Measurements from ENCODE around the gene KLHL15.

KLHL15 gene

DNA sequence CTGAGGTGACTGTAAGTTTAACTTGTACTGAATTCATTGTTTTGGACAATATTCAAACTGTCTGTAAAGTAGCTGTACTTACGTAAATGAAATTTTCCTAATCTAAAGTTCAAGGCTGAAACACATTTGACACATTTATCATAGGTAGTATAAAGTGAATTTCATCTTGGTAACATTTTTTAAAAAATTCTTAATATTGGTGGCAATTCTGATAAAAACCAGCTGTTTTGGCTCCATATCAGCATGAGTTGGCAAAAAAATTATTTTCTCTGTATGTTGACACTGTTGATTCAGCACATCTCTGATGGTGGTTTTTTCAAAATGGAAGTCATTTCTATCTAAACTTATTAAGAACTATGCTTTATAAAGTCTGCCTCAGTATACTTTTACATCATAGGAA lies 88.3 kb downstream of the KLHL15 start:
- Histone ChIP-seq H3K27me3 (ENCODE audit: control insufficient read depth in 3 of 3, insufficient read depth in 3 of 3, low read depth in 1 of 3, low read length in 3 of 3) (no peaks in the 10 kb centered on the region), H2BK5ac (ENCODE audit: low read length) (no peak overlapping the region), H3K27ac (replicated peaks; ENCODE audit: low read length) (no peak overlapping the region), H4K91ac (ENCODE audit: low read depth, low read length, poor library complexity) (no peak overlapping the region), H3K4me2 (ENCODE audit: insufficient read depth, low read length, poor library complexity, severe bottlenecking) (no peak overlapping the region), H2AFZ (ENCODE audit: low read length) (no peak overlapping the region), H3K14ac (ENCODE audit: low read length) (no peak overlapping the region), H2BK12ac (ENCODE audit: low read length) (no peak overlapping the region), H2BK120ac (ENCODE audit: low read depth, low read length) (no peak overlapping the region), H3K9me3 (replicated peaks in 1 of 2; ENCODE audit: control insufficient read depth in 2 of 2, insufficient read depth in 1 of 2, low read depth in 1 of 2, low read length in 2 of 2) (no peaks in the 10 kb centered on the region), H3K9ac (ENCODE audit: low read depth, low read length, poor library complexity) (no peak overlapping the region), H2BK15ac (ENCODE audit: low read length) (no peak overlapping the region), H4K8ac (ENCODE audit: low read depth, low read length) (no peak overlapping the region), H3K79me1 (ENCODE audit: low read depth, low read length) (no peaks in the 10 kb centered on the region), H3K36me3 (replicated peaks in 1 of 2; ENCODE audit: control insufficient read depth in 2 of 2, insufficient read depth in 2 of 2, low read length in 2 of 2) (no peaks in the 10 kb centered on the region), H3K4me3 (ENCODE audit: low read length in 2 of 2) (no peak overlapping the region), H3K23ac (ENCODE audit: low read depth, low read length, poor library complexity) (no peak overlapping the region), H3K4ac (ENCODE audit: low read length) (no peak overlapping the region), H3K18ac (ENCODE audit: low read length) (no peak overlapping the region), H3K4me1 (ENCODE audit: control insufficient read depth in 2 of 2, insufficient read depth in 1 of 2, low read depth in 1 of 2, low read length in 2 of 2) (no peaks in the 10 kb centered on the region), H2AK5ac (ENCODE audit: low read depth, low read length) (no peak overlapping the region)
- WGBS, 2 donors (ENCODE audit: extremely low coverage in 2 of 2, insufficient read length in 2 of 2, insufficient replicate concordance in 1 of 2): no CpG with 5 or more reads among the region's 1 CpG
- DNase-seq (ENCODE audit: low spot score): no peak

GRCh38 chrX:23937100-23937499 lies 89.9 kb downstream of the KLHL15 start:
- Histone ChIP-seq H3K9ac (ENCODE audit: low read depth, low read length, poor library complexity) (no peak overlapping the region), H2BK120ac (ENCODE audit: low read depth, low read length) (no peak overlapping the region), H2BK5ac (ENCODE audit: low read length) (no peak overlapping the region), H2BK15ac (ENCODE audit: low read length) (no peak overlapping the region), H3K4ac (ENCODE audit: low read length) (no peak overlapping the region), H3K18ac (ENCODE audit: low read length) (no peak overlapping the region), H3K4me2 (ENCODE audit: insufficient read depth, low read length, poor library complexity, severe bottlenecking) (no peak overlapping the region), H4K8ac (ENCODE audit: low read depth, low read length) (no peak overlapping the region), H3K4me1 (ENCODE audit: control insufficient read depth in 2 of 2, insufficient read depth in 1 of 2, low read depth in 1 of 2, low read length in 2 of 2) (no peaks in the 10 kb centered on the region), H2BK12ac (ENCODE audit: low read length) (no peak overlapping the region), H3K23ac (ENCODE audit: low read depth, low read length, poor library complexity) (no peak overlapping the region), H4K91ac (ENCODE audit: low read depth, low read length, poor library complexity) (no peak overlapping the region), H3K27ac (replicated peaks; ENCODE audit: low read length) (no peak overlapping the region), H3K14ac (ENCODE audit: low read length) (no peak overlapping the region), H3K79me1 (ENCODE audit: low read depth, low read length) (no peaks in the 10 kb centered on the region), H2AFZ (ENCODE audit: low read length) (no peak overlapping the region), H3K9me3 (replicated peaks in 1 of 2; ENCODE audit: control insufficient read depth in 2 of 2, insufficient read depth in 1 of 2, low read depth in 1 of 2, low read length in 2 of 2) (no peaks in the 10 kb centered on the region), H2AK5ac (ENCODE audit: low read depth, low read length) (no peak overlapping the region), H3K27me3 (ENCODE audit: control insufficient read depth in 3 of 3, insufficient read depth in 3 of 3, low read depth in 1 of 3, low read length in 3 of 3) (no peaks in the 10 kb centered on the region), H3K36me3 (replicated peaks in 1 of 2; ENCODE audit: control insufficient read depth in 2 of 2, insufficient read depth in 2 of 2, low read length in 2 of 2) (no peaks in the 10 kb centered on the region), H3K4me3 (ENCODE audit: low read length in 2 of 2) (no peak overlapping the region)
- no peak for DNase-seq (ENCODE audit: low spot score)
- no CpG with 5 or more reads among the region's 4 CpGs for WGBS, 2 donors (ENCODE audit: extremely low coverage in 2 of 2, insufficient read length in 2 of 2, insufficient replicate concordance in 1 of 2)

GRCh38 chrX:23936180-23936579 lies 90.8 kb downstream of the KLHL15 start:
- no peak overlapping the region for H2AFZ ChIP-seq (ENCODE audit: low read length)
- H2BK12ac ChIP-seq (ENCODE audit: low read length): no peak overlapping the region
- H4K91ac ChIP-seq (ENCODE audit: low read depth, low read length, poor library complexity): no peak overlapping the region
- H3K4me2 ChIP-seq (ENCODE audit: insufficient read depth, low read length, poor library complexity, severe bottlenecking): no peak overlapping the region
- no peak overlapping the region for H3K9ac ChIP-seq (ENCODE audit: low read depth, low read length, poor library complexity)
- H3K14ac ChIP-seq (ENCODE audit: low read length): no peak overlapping the region
- DNase-seq (ENCODE audit: low spot score): no peak
- no peaks in the 10 kb centered on the region for H3K27me3 ChIP-seq (ENCODE audit: control insufficient read depth in 3 of 3, insufficient read depth in 3 of 3, low read depth in 1 of 3, low read length in 3 of 3)
- no peak overlapping the region for H2BK15ac ChIP-seq (ENCODE audit: low read length)
- no peak overlapping the region for H3K4me3 ChIP-seq (ENCODE audit: low read length in 2 of 2)
- no peak overlapping the region for H4K8ac ChIP-seq (ENCODE audit: low read depth, low read length)
- no peak overlapping the region for H3K23ac ChIP-seq (ENCODE audit: low read depth, low read length, poor library complexity)
- H3K36me3 ChIP-seq (replicated peaks in 1 of 2; ENCODE audit: control insufficient read depth in 2 of 2, insufficient read depth in 2 of 2, low read length in 2 of 2): no peaks in the 10 kb centered on the region
- no peaks in the 10 kb centered on the region for H3K79me1 ChIP-seq (ENCODE audit: low read depth, low read length)
- H2BK120ac ChIP-seq (ENCODE audit: low read depth, low read length): no peak overlapping the region
- H2BK5ac ChIP-seq (ENCODE audit: low read length): no peak overlapping the region
- H3K4ac ChIP-seq (ENCODE audit: low read length): no peak overlapping the region
- WGBS, 2 donors (ENCODE audit: extremely low coverage in 2 of 2, insufficient read length in 2 of 2, insufficient replicate concordance in 1 of 2): no CpG with 5 or more reads among the region's 1 CpG
- H3K27ac ChIP-seq (replicated peaks; ENCODE audit: low read length): no peak overlapping the region
- no peak overlapping the region for H2AK5ac ChIP-seq (ENCODE audit: low read depth, low read length)
- H3K4me1 ChIP-seq (ENCODE audit: control insufficient read depth in 2 of 2, insufficient read depth in 1 of 2, low read depth in 1 of 2, low read length in 2 of 2): no peaks in the 10 kb centered on the region
- H3K18ac ChIP-seq (ENCODE audit: low read length): no peak overlapping the region
- H3K9me3 ChIP-seq (replicated peaks in 1 of 2; ENCODE audit: control insufficient read depth in 2 of 2, insufficient read depth in 1 of 2, low read depth in 1 of 2, low read length in 2 of 2): no peaks in the 10 kb centered on the region

GRCh38 chrX:23935106-23935505 lies 91.9 kb downstream of the KLHL15 start:
- no peaks in the 10 kb centered on the region for H3K79me1 ChIP-seq (ENCODE audit: low read depth, low read length)
- no peak overlapping the region for H2BK120ac ChIP-seq (ENCODE audit: low read depth, low read length)
- no peak overlapping the region for H2AFZ ChIP-seq (ENCODE audit: low read length)
- no peak overlapping the region for H2BK15ac ChIP-seq (ENCODE audit: low read length)
- H3K27ac ChIP-seq (replicated peaks; ENCODE audit: low read length): no peak overlapping the region
- H3K4me3 ChIP-seq (ENCODE audit: low read length in 2 of 2): no peak overlapping the region
- no peak overlapping the region for H3K14ac ChIP-seq (ENCODE audit: low read length)
- no peak overlapping the region for H3K18ac ChIP-seq (ENCODE audit: low read length)
- no peaks in the 10 kb centered on the region for H3K9me3 ChIP-seq (replicated peaks in 1 of 2; ENCODE audit: control insufficient read depth in 2 of 2, insufficient read depth in 1 of 2, low read depth in 1 of 2, low read length in 2 of 2)
- no peak overlapping the region for H3K9ac ChIP-seq (ENCODE audit: low read depth, low read length, poor library complexity)
- no peak overlapping the region for H3K23ac ChIP-seq (ENCODE audit: low read depth, low read length, poor library complexity)
- no peaks in the 10 kb centered on the region for H3K36me3 ChIP-seq (replicated peaks in 1 of 2; ENCODE audit: control insufficient read depth in 2 of 2, insufficient read depth in 2 of 2, low read length in 2 of 2)
- no peak overlapping the region for H2AK5ac ChIP-seq (ENCODE audit: low read depth, low read length)
- H4K91ac ChIP-seq (ENCODE audit: low read depth, low read length, poor library complexity): no peak overlapping the region
- no peak overlapping the region for H2BK12ac ChIP-seq (ENCODE audit: low read length)
- no peak overlapping the region for H3K4ac ChIP-seq (ENCODE audit: low read length)
- no peak overlapping the region for H2BK5ac ChIP-seq (ENCODE audit: low read length)
- H3K27me3 ChIP-seq (ENCODE audit: control insufficient read depth in 3 of 3, insufficient read depth in 3 of 3, low read depth in 1 of 3, low read length in 3 of 3): no peaks in the 10 kb centered on the region
- no peak overlapping the region for H4K8ac ChIP-seq (ENCODE audit: low read depth, low read length)
- H3K4me2 ChIP-seq (ENCODE audit: insufficient read depth, low read length, poor library complexity, severe bottlenecking): no peak overlapping the region
- no CpG with 5 or more reads among the region's 11 CpGs for WGBS, 2 donors (ENCODE audit: extremely low coverage in 2 of 2, insufficient read length in 2 of 2, insufficient replicate concordance in 1 of 2)
- no peaks in the 10 kb centered on the region for H3K4me1 ChIP-seq (ENCODE audit: control insufficient read depth in 2 of 2, insufficient read depth in 1 of 2, low read depth in 1 of 2, low read length in 2 of 2)
- no peak for DNase-seq (ENCODE audit: low spot score)
